NCI-H2107 (cell line): Measurements from ENCODE around the gene SLC38A5.

ENCODE experiments used
- DNase-seq: peaks from one replicate; lab custom pipeline; 2025; lab: John Stamatoyannopoulos, UW

The SLC38A5 gene

DNA sequence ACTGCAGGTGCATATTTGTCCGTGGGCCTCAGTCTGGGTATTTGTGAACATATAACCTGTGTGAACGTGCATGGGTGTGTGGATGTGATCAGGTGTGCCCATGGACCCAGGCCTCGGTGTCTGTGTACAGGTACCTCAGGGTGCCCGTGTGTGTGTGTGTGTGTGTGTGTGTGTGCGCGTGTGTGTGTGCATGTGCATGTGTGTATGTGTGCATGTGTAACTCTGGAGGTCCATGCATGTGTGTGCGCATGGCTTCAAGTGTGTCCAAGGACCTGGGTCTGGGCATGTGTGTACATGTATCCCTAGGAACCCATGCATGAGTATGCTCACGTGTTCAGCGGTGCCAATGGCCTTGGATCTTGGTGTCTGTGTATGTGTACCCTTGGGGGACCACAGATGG, 21.7 kb upstream of the SLC38A5 start:
- no peak for DNase-seq

DNA sequence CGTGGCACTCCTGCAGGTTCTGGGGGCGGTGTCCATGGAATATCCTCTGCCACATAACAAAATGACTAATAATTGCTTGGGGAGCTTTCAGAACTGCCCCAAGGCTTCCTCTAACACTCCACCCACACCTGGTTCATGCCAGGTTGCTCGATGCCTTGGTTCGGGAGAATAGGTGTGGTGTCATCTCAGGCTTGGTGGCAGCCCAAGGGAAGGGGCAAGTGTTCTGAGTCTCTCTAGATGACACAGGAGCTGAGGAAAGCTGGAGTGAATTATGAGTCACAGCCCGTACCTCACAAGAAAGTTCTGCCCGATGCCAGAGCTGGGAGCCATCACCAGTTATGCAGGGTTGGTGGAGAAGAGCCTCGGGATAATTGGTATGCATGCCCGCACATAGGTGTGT, 20.6 kb upstream of the SLC38A5 start:
- DNase-seq, result no peak

DNA sequence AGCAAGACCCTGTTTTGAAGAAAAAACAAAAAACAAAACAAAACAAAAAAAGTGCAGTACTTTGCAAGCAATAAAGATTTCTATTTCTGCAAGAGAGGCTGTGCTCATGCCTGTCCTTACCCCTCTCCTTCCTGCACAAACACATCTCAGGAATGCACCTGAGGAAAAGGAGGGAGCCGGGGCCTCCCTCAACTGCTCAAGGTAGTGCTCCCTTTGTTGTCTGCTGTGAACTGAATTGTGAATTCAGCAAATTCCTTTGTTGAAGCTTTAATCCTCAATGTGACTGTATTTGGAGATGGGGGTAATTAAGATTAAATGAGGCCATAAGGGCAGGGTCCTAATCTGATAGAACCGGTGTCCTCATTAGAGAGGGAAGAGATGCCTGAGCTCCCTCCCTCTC, 19.8 kb upstream of the SLC38A5 start:
- DNase-seq, result no peak

DNA sequence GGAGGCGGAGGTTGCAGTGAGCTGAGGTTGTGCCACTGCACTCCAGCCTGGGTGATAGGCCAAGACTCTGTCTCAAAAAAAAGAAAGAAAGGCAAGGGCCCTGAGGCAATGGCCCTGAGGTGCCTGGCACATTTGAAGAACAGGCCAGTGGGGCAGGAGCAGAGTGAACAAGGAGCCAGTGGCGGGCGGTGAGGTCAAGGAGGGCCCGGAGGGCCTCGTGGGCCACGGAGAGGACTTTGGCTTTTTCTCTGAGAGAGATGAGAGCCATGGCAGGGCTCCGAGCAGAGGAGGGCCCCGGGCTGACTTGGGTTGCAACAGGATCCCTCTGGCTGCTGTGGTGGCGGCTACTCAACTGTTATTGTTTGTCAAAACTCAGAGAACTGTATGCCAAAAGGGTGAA, 19.2 kb upstream of the SLC38A5 start:
- no peak for DNase-seq

GRCh38 chrX:48488034-48488433, 18.0 kb upstream of the SLC38A5 start:
- no peak for DNase-seq

DNA sequence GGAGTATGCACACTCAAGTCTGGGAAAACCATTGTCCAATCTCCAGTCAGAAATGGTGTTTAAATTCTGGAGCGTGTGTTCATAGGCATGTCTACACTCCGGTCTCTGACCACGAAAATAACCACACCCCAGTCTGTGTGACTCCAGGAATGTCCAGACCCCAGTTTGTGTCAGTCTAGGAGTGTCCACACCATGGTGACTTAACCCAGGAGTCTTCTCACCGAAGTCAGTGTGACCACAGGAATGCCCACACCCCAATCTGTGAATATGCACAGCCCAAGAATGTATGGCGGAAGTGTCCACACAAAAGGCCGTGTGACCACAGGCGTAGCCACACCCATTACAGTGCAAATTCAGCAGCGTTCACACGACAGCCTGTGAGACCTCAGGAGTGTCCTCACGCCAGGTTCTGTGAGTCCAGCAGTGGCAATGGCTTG, 17.3 kb upstream of the SLC38A5 start:
- no peak for DNase-seq

GRCh38 chrX:48482526-48482925, 12.5 kb upstream of the SLC38A5 start:
- DNase-seq, result no peak

DNA sequence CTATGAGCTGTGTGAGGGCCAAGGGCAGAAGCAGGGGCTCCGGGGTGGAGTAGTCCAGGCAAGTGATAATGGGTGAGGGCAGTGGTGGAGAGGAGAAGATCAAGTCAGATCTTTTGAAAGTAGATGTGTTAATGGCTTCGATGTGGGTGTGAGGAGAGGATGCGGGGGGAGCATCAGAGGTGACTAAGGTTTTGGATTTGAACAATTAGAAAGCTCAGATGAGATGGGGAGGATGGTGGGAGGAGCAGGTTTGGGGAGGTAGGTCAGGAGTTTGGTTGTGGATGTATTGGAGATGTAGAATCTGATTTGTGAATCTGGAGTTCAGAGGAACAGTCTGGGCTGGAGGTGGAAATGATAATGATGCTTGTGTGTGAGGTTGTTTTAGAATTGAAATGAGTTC, 10.5 kb upstream of the SLC38A5 start:
- DNase-seq, result no peak

DNA sequence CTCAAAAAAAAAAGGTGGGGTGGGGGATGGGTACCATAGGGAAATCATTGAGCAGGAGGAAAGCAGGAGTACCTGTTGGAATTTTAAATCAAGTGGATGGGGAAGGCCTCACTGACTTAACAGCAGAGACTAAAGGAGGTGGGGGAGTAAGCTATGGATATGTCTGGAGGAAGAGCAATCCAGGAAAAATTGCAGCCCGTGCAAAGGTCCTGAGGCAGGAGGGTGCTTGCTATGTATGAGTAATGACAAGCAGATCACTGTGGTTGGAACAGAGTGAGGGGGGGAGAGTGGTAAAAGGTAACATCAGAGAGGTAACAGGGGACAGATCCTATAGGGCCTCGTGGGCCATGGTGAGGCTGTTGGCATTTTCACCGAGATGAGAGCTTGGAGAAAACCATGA, 10.1 kb upstream of the SLC38A5 start:
- no peak for DNase-seq

DNA sequence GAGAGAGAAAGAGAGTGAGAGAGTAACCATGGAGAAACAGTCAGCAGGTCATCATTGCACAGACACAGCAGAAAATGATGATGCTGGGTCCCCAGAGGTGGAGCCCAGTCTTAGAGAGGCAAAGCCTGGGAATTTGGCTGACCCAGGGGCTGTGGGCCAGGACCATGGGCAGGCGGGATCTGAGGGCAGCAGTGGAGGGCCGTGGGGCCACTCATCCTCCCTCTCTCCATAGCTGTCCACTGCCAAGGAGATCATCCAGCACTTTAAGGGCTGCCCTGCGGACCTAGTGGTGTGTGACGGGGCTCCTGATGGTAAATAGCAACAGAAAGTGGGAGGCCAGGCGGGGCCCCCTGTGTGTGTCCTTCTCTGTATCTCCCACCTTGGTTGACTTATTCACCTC, 8.7 kb upstream of the SLC38A5 start:
- DNase-seq, result no peak

DNA sequence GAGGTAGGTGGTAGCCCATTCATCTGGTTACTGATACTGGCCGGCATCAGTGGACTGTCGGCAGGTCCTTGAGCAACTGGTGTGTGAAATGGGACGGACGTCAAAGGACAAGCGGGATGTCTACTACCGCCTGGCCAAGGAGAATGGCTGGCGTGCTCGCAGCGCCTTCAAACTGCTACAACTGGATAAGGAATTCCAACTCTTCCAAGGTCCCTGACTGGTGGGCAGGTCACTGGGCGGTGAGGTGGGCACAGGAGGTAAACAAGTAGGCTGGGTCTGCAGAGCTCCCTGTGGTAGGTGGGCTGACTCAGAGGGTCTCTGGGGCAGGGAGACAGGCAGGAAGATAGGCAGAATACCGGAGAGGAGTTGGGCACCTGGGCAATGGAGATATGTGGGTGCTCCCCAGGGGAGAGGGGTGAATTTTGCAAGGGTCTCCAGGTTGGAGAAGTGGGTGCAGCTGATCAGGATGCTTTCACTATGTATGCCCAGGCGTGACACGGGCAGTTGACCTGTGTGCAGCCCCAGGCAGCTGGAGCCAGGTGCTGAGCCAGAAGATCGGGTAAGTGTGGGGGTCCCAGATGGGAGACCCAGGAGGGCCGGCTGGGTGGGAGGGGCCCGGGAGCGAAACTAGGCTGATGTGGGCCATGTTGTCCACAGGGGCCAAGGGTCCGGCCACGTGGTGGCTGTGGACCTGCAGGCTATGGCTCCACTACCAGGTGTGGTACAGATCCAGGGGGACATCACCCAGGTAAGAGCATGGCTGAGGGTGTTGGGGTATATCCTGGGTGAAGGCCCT, 8.1 kb upstream of the SLC38A5 start:
- no peak for DNase-seq

DNA sequence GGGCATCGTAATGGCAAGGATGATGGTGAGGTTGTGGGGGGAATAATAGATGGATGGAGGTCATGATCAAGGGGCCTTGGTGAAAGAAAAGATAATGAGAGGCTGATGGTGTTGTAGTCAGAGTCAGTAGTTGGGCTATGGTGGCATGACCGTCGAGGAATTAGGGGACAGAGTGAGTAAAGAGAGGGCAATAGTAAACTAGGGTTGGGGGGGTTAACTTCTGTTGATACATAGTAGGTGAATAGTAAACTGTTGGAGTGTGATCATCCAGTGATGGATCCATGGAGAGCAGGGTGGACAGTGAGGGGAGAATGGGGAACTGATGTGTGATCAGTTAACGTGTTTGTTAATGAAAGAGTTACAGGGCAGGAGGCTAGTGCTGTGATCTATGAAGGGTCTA, 6.9 kb upstream of the SLC38A5 start:
- no peak for DNase-seq

GRCh38 chrX:48475774-48476577, 5.9 kb upstream of the SLC38A5 start, which contains the start of gene FTSJ1:
Gene FTSJ1 (plus strand): TSS chrX:48476199. CDS start chrX:48478048, 1,849 bp downstream.
- DNase-seq, result peak; percentile 82

- no peak for DNase-seq
Measured at GRCh38 chrX:48475296-48475695, 5.2 kb upstream of the SLC38A5 start.

GRCh38 chrX:48474581-48474980, 4.5 kb upstream of the SLC38A5 start:
- no peak for DNase-seq

- no peak for DNase-seq
Measured at GRCh38 chrX:48474127-48474526, 4.1 kb upstream of the SLC38A5 start.

DNA sequence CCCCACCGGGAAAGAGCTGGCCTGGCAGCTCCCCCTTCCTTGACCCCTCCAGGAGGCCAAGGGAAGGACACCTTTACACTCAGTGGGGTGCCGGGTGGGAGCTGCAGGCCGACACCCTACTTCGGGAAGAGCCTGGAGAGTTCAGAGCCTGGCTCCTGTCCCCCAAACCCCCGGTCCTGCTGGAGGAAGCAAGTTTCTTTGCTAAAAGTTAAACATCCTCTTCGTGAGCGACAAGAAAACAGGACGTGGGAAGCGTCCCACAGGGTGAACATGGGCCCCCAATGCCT, 3.6 kb upstream of the SLC38A5 start:
- DNase-seq, result no peak

DNA sequence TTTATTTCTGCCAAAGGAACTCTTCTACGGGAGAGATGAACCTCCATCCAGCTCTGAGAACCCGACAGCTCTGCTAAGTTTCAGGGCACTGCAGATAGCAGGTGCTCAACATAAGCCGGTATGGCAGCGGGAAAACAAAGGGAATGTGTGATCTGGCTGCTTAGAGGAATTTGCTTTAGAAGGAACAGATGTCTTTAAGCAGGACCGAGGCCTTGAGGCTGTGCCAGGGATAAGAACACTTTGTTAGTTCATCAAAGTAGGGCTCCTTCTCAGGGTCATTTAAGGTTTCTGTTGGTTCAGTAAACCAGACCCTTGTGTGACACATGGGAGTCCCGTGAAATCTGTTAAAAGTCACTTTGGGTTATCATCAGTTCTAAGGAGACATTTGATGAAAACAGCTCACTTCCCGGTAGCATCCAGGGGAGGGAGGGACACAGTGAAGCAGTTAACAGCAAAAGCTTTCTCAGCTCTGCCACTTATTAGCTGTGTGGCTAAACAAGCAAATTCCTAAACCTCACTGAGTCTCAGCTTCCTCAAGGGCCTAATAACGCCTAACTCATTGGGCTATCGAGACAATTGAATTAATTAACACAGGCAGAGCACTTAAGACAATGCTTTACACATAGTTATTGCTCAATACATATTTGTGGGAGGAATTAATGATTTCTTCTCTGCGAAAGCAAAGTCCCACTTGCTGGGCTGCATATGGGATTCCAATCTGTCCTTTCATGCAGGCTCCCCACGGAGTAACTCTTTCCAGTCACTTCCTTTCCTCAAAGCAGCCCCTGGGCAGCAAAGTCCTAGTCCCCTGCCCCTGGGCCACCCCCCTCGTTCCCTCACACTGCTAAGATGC, 3.0 kb upstream of the SLC38A5 start:
- DNase-seq, result no peak

DNA sequence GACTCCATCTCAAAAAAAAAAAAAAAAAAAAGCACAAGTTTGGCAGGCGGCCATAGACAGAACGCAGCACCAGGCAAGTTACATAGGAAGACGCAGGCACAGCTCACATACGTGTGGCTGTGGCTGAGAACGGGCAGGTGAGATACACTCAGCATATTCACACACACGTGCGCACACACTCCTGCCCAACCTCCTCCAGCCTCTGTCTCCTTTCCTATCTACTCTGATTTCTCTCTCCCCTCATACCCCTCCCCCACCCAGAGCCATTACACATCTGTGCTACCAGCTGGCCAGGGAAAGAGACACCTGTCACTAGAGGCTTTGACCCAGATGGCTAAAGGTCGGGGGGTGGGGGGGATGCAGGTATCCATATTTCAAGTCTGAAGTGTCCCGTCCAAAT, 2.2 kb upstream of the SLC38A5 start:
- no peak for DNase-seq

DNA sequence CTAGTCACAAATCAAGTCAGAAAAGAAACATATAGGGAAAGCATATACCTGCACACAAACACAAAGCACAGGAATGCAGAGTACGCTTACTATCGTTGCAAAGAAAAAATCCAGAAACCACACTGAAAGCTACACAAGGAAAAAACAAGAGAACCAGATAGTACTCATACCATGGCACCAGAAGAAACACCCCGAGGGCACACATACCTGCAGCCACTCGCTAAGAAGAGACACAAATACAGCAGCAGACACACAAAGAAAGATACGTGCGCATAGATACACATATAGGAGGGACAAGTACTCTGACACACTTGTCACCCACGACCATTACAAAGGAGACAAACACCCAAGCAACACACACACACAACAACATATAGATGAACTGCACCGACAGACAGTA, 1.4 kb upstream of the SLC38A5 start:
- DNase-seq, result no peak

DNA sequence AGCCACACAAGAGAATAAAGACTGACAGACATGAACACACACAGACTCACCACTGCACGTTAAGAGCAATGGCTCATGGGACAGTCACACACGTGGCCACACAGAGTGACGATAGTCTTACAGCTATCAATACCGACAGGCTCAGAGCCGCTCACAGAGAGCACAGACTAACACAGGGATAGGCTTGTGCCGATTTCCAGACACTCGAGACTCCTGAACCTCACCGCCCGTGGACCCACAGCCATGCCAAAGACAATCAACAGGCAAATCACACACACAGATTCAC, 716 bp upstream of the SLC38A5 start:
- DNase-seq, result no peak

- no peak for DNase-seq
Measured at GRCh38 chrX:48468693-48469691, 1.1 kb downstream of the SLC38A5 start.
